NOMO-1 treated with dmso at 0.1 percent for 144 hours (cell line): ENCODE data around the gene PLEKHO2.
A peak's percentile ranks its signal among the peaks of the same experiment; 100 is the strongest.

Experiments used
- DNase-seq: peaks from one replicate; lab custom pipeline; 2025; ENCODE audit not compliant: unreplicated experiment; lab: John Stamatoyannopoulos, UW

PLEKHO2 gene

GRCh38 chr15:64891561-64891960, 49.8 kb downstream of the PLEKHO2 start:
- no peak for DNase-seq

GRCh38 chr15:64892847-64893403, 51.2 kb downstream of the PLEKHO2 start:
- no peak for DNase-seq

GRCh38 chr15:64893481-64894394, 52.0 kb downstream of the PLEKHO2 start:
- peak; percentile 97 for DNase-seq

- DNase-seq: peak; percentile 38
Measured at GRCh38 chr15:64894395-64895056, 52.8 kb downstream of the PLEKHO2 start.

- peak; percentile 80 for DNase-seq
Measured at GRCh38 chr15:64895285-64896065, 53.8 kb downstream of the PLEKHO2 start.

- no peak for DNase-seq
Measured at GRCh38 chr15:64896371-64897069, 54.8 kb downstream of the PLEKHO2 start.

GRCh38 chr15:64897345-64897985, 55.8 kb downstream of the PLEKHO2 start:
- no peak for DNase-seq

- DNase-seq: no peak
Measured at GRCh38 chr15:64898406-64898805, 56.7 kb downstream of the PLEKHO2 start.

GRCh38 chr15:64901141-64901540, 59.4 kb downstream of the PLEKHO2 start:
- no peak for DNase-seq

- DNase-seq: no peak
Measured at GRCh38 chr15:64901914-64902313, 60.2 kb downstream of the PLEKHO2 start.

GRCh38 chr15:64902863-64903262, 61.1 kb downstream of the PLEKHO2 start:
- DNase-seq: no peak

- no peak for DNase-seq
Measured at GRCh38 chr15:64903326-64903950, 61.7 kb downstream of the PLEKHO2 start.

GRCh38 chr15:64904189-64904588, 62.5 kb downstream of the PLEKHO2 start:
- no peak for DNase-seq

GRCh38 chr15:64905119-64905831, 63.6 kb downstream of the PLEKHO2 start:
- peak; percentile 51 for DNase-seq

- DNase-seq: no peak
Measured at GRCh38 chr15:64905941-64906340, 64.2 kb downstream of the PLEKHO2 start.

GRCh38 chr15:64906402-64906801, 64.7 kb downstream of the PLEKHO2 start:
- DNase-seq: no peak

- DNase-seq: no peak
Measured at GRCh38 chr15:64907991-64908390, 66.3 kb downstream of the PLEKHO2 start.

- no peak for DNase-seq
Measured at GRCh38 chr15:64909546-64909945, 67.8 kb downstream of the PLEKHO2 start.
